GM18499 (cell line): ENCODE results near the gene CCDC197.
A peak's percentile ranks its signal among the peaks of the same experiment; 100 is the strongest.

Source experiments
- ATAC-seq: cut with Tn5 transposase; IDR thresholded peaks from one replicate; pipeline ENCODE4 v1.9.1; 2021; ENCODE audit warnings: moderate number of reproducible peaks; ENCODE audit not compliant: insufficient read depth, unreplicated experiment

The CCDC197 gene

DNA sequence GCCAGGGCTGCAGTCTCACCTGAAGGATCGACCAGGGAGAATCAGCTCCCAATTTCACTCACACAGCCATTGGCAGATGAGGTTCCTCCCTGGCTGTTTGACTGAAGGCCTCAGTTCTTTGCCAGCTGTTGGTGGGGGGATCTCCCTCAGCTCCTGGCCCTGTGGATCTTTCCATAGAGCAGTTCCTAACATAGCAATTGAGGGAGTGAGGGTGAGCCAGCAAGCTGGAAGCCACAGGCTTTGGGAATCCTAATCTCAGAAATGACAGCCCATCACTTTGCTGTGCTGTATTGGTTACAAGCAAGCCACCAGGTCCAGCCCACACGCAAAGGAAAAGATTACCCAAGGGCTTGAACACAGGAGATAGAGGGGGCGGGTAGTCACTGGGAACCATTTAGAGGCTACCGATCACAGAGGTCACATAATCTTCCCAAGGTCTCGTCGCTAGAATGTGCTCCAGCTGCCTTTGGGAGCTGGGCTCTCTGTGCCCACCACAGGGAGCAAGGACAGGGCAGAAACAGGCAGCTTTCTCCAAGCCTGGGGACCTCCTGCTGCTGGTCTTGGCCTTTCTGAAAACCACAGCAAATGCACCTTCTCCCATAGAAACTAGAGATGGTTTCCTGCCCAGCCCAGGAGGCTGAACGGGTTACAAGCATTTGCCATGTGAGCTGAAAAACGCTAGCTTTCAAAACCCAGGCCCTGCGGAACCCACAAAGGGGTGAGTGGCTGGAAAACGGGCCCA lies 24.5 kb downstream of the CCDC197 start:
- ATAC-seq: no peak

DNA sequence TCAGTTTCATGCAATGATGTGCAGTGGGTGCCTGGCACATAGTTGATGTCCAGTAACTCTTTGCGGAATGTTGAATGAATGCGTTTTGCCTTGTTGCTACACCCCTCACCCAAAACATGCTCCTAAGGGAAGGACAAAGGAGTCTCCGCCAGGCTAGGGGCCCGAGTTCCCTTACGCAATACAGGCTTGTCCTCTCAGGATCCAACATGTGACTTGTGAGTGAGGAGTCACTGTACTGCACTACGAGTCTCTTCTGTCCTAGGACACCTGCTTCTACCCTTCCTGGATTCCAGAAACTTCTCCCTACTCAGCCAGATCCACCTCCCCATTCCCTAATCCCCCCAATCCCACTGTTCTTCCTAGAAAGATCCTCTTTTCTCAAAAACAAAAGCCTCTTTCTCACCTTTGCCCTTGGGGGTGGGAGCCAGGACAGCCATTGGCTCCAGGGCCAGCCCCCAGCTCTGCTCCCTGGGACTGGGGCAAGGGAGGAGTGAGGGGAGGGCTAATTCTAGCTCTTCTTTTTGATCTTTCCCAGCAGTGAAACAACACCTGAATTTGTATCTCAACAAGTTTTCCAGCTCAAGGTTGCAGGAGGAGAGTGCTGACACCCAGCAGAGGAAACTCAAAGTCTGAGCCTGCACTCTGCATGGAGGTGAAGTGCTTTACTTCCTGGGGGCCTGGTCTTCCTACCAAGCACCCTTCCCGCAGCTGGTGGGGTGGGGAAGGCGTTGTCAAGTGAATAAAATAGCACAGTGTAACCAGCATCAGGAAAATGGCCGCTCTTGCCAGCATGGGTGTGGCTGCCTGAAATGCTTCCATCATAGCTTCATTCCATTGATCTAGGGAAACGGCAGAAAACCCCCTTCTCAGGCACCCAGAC lies 25.7 kb downstream of the CCDC197 start:
- ATAC-seq: no peak

DNA sequence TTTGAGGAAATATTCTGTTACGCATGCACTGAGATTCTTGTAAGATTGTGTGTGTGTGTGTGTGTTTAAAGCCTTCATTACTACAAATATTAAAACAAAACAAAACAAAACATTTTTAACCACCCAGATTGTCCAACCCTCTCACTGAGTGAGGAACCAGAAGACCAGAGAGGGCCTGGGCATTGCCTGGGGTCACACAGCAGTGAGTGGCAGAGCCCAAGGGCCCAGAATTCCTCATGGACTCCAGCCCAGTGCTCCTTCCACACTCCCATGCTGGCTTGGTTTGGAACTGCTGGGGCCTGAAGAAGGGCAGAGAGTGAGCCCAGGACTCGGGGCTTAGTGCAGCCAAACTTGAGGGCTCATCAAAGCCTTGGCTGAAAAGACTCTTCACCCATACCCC lies 27.4 kb downstream of the CCDC197 start:
- no peak for ATAC-seq

DNA sequence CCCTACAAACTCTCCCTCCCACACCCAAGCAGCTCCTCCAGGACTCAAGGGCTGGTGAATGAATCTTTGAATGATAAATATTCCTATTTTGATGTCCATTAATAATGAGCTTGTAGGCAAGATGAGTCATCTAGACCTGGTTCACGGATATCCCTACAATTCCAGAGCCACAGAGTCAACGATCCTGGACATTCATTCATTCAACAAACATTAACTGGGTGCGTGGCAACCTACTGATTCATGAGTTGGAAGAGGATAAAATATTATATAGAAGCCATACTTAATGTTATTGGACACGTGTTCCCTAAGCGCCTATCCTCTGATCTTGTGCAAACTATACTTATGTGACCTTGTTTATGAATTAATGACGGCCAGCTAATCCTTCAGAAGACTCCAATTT lies 28.6 kb downstream of the CCDC197 start:
- no peak for ATAC-seq

DNA sequence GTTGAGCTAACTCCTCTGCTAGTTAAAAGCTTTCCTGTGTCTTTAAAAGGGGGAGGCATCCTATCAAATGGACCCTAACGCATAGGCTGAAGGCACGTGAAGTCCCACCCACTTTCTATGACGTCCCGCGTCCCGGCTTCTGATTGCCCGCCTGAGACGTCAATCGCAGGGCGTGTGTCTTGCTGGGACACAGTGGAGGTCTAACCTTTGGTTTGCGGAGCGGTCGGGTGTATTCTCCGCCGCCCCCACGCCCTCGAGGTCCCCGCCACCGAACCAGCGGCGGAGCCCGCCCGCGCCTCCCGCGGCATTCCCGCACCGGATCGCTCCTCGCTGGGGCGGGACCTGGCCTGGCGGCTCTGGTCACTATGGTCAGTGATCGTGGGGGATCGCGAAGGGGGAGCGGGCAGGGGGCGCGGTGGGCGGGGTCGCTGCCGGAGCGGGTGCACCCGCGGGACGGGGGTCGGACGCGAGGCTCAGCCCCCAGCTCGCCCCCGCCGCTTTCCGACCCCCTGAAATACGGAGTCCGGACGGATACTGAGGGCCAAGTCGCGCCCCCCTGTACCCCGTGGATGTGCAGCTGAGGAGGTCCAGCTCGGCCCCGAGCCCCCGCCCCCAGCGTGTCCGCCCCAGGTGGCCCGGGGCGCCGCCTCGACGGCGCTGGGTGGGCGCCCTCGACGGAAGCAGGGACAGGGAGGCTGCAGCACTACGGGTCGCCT lies 29.2 kb downstream of the CCDC197 start, which contains the start of gene OTUB2:
OTUB2 (plus strand) TSS at position 168 of the 716 bp plus-strand sequence; CDS start at position 366, 198 bp downstream.
- ATAC-seq: peak; percentile 98

DNA sequence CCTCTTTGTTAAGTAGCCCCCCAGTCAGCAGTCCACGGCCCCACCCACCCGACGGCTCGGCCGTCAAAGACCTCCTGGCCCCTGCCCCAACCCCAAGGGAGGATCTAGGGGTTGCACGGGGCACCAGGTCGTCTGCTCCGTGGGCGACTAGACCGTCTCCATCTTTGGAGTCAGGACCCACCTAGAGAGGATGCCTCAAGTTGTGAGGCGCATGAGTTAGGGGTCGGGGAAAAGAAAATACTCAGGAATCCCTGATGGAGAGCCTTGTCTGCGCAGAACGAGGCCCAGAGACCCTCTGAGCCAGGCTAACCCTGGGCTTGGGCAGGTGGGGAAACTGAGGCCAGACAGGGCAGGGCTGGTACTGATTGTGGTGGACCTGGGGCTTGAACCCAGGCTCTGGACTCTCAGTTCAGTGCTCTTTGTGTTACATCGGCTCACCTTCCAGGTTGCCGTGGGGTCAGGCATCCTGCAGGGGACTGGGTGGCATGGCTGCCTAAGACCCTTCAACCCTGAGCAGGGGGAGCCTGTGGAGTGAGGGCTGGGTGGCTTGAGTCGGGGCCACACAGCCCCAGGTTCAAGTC lies 29.9 kb downstream of the CCDC197 start:
- ATAC-seq: no peak

DNA sequence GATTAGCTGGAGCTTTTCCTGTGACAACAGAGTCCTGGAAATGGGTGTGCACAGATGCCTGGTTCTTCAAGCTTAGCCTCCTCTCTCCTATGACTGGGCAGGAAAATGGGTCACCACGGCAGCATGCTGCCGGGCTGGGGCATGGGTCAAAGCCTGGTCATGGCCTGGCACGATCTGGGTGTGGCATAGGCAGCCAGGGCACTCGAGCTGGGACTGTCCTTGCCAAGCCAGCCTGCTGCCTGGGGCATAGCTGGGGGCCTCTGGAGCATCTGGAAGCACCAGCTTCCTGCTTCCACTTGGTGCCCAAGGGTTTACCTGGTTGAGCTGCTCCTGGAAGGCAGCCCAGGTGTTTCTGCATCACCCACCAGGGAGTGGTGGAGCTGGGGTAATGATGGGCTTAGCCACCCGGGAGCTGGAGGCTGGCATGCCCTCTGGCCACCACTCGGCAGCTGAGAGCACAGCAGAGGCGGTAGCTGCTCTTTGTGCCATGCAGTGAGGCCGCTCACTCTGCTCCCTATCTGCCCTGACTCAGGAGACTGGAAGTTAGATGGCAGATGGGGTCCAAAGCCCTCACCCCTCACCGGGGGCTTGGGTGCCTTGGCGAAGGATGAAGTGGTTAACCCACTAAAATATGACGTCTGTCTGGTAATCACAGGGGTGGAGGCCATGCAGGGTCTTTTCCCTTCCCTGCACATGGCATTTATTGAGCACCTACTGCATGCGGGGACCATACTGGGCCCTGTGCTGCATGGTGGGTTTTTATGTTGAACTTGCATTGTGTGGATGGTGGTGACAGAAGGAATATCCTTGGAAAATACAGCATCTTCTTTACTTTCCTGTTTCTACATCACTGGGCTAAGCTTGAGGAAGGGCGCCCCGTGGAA lies 30.7 kb downstream of the CCDC197 start:
- ATAC-seq: no peak

DNA sequence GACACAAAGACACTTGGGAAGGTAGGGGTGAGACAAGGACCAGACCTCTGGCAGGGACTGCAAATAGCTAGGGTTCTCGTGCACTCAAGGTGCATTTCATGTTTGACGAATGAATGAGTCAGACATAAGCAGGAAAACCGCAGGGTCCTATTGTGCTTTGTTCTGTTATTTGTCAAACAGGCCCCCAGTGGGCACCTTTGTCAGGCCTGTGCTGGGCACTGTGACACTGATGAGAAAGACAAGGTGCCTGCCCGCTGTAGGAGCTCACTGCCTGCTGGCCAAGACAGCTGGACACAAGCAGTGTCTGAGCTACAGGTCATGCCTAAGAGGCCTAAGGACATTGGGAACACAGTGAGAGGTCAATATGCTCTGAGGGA lies 31.3 kb downstream of the CCDC197 start:
- no peak for ATAC-seq

DNA sequence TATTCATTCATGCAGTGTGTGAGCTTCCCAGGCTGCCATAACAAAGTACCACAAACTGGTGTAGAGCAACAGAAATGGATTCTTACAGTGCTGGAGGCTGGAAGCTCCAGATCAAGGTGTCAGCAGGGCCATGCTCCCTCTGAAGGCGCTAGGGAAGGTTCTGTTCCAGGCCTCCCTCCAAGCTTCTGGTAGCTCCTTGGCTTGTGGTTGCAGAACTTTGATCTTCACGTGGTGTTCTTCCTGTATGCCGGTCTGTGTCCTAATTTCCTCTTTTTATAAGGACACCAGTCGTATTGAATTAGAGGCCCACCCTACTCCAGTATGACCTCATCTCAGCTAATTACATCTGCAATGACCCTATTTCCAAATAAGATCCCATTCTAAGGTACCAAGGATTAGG lies 32.2 kb downstream of the CCDC197 start:
- no peak for ATAC-seq

DNA sequence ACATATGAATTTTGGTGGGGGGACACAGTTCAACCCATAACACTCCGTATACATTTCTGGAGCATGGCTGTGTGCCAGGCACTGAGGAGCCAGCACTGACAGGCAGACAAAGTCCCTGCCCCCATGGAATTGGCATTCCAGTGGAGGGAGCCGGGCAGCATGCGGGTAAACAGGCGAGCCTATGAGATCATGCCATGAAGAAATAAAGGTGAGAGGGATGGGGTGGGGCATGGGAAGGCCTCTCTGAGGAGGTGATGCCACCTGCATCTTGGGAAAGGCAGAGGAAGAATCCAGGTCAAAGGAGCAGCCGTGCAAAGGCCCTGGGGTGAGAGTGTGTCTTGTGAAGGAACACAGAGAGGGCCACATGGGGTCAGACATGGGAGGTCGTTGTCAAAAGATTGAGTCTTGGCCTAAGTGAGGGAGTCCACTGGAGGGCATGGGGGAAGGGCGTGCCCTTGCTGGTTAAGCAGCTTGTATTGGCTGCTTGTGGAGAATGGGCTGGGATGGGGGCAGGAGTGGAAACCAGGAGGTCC lies 32.6 kb downstream of the CCDC197 start:
- no peak for ATAC-seq

DNA sequence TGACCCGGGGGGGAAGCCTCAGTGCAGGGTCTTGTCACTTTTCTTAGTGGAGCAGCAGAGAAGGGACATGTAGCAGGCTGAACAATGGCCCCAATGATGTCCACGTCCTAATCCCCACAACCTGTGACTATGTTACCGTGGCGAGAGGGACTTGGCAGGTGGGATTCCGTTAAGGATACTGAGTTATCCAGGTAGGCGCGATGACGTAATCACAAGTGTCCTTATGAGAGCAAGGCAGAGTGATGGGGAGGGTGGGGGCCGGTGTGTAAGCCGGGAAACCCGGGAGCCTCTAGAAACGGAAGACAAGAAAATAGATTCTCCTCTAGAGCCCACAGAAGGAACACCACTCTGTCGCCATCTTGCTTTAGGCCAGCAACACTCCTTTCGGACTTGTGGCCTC lies 33.5 kb downstream of the CCDC197 start:
- no peak for ATAC-seq

DNA sequence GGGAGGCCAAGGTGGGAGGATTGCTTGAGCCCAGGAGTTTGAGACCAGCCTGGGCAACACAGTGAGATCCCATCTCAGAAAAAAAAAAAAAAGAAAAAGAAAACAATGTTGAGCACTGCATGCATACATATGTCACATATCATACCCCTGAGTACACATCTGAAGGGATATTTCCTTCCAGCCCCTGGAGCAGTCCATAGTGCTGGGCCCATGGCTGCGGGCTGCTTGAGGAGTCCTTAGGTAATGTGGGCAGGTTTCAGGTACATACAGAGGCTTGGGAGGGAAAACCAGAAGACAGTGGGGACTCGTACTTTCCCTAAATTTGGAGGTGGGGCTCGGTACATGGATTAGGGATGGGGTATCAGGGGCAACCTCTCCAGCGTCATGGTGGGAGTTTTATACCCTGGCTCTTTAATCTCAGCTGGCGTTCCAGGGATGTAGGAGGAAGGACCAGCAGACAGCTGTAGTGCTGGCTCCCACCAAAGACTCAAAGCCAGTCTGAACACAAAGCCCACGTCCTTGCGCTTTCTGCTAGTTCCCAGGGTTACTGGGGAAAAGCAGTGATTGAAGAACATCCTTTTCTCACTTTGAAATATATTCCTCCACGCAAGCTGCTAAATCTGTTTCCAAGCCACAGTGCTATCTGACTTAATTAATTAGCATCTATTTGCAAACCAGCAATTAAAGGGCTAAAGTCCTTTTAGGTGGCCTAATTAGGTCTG lies 34.2 kb downstream of the CCDC197 start:
- ATAC-seq: no peak

DNA sequence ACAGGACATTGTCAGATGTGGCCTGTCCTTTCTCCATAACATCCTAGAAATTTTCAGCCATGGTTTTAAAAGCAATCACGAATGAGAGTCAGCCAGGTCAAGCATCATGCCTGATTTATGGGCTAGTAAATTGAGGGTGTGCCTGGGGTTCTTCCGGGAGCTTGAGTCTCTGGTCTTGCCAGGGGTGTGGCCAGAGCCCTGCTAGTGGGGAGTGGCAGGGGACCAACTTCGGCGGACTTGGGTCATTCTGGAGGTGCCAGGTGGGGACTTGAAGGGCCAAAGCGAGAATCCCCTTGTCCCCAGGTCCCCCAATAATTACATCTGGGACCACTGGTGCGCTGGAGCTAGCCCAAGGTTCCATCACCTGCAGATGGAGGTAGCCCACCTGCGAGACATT lies 34.8 kb downstream of the CCDC197 start:
- ATAC-seq: no peak

DNA sequence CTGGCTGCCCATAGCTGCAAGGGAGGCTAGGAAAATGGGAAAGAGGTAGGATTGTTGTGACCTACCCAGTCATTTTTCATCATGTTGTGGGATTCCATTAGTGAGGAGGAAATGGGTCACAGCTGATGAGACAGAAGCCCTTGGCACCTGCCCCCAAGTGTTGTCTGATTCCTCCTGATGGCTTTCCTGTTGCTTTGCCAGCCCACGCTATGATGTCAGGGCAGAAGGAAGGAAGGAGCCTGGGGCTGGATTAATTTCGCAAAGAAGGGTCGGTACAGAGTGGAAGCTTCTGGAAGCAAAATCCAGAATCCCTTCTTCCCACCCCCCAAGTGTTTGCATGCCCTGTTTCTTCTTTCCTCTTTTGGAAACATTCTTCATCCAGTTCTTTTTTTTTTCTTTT lies 37.8 kb downstream of the CCDC197 start:
- no peak for ATAC-seq

DNA sequence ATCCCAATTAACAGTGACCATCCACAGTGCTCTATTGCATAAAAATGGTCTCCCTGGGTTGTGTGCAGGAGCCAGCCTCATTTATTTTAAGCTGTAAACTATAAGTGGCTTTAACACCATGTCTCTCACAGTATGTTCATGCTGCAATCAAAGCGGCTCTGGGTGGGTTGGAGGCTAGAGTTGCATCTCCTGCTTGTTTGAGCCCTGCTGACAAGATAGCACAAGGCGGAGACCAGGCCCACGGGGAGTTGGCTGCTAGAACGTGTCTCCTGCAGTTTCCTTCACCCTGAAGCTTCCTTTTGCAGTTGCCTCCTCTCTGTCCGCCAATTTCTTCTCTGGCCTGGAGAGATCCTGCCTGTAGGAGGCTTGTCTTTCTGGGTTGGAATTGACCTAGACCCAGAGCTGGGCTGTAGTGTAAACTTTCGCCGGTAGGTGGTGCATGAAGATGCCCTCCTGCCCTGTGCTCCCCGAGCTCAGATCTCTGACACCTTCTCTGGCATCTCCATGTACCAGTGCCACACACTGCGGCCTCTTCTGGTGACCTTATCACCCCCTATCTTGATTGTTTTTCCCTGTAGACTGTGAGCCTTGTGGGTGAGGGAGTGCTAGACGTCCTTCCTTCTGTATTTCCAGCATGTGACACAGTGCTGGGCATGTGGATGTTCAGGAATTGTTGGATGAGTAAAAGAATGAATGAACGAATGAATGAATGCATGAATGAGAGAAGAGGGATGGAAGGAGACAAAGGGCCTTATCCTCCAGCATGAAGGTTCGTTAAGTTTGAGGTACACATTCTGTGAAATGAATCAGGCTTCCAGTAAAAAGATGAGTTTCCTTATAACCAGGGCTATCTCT lies 39.4 kb downstream of the CCDC197 start:
- ATAC-seq: no peak

DNA sequence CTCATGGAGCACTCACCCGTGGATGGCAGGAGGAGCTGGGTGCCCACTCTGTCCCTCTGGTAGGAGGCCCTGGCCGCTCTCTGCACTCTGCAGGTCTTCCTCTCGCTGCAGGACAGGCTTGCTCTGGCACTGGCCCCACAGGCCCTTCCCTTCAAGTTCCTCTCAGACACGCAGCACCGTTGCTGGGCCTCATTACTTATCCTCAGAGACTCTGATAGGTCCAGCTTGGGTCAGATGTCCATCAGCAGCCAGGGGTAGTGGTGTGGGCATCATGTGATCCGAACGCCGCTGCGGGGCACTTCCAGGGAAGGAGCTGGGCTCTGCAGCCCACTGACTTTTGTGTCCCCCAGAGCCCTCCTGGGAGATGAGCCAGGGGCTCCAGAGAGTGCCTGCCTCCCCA lies 40.9 kb downstream of the CCDC197 start:
- no peak for ATAC-seq

DNA sequence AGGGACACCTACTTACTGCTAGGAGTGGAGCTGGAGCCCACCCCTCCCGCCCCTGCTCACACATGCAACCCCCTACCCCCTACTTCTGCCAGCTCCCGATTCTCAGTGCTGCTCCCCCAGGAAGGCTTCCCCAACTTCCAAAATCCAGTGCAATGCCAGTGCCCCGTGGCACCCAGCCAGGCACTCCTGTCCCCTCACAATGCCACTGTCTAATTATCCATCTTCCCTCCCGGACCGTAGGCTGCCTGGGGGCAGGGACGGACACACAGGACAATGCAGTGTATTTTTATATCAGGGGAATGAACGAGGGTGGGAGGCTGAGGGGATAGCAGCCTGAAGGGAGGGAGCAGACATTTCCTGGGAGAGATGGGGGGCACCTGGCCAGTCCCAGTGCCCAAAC lies 41.4 kb downstream of the CCDC197 start:
- ATAC-seq: no peak
